ENCODE data around the gene ICAM4. TPM values are rescaled to one million over a fixed set of nuclear protein-coding genes. Genes with fewer than 3 reads are reported as not detected.

Gene ICAM4
- total and polyA plus RNA-seq, 2 of the 13 experiments (the other 11 are each of a cell fraction or from before 2014, with no cell fraction given): 2.9 to 4.0 TPM

- TF ChIP-seq NFE2L2 (IDR thresholded peaks at IDR 0.05; ENCODE audit: low read length) (no peak), TOPORS (CRISPR knock-in tag; IDR thresholded peaks at IDR 0.05) (0 out of 2 replicates have a peak, but pooled peaks have one; percentile 24), ZSCAN5A (CRISPR knock-in tag; IDR thresholded peaks at IDR 0.05; ENCODE audit: borderline replicate concordance) (no peak)
Observed at GRCh38 chr19:10288662-10289166, 2.0 kb downstream of the ICAM4 start (continued).

DNA sequence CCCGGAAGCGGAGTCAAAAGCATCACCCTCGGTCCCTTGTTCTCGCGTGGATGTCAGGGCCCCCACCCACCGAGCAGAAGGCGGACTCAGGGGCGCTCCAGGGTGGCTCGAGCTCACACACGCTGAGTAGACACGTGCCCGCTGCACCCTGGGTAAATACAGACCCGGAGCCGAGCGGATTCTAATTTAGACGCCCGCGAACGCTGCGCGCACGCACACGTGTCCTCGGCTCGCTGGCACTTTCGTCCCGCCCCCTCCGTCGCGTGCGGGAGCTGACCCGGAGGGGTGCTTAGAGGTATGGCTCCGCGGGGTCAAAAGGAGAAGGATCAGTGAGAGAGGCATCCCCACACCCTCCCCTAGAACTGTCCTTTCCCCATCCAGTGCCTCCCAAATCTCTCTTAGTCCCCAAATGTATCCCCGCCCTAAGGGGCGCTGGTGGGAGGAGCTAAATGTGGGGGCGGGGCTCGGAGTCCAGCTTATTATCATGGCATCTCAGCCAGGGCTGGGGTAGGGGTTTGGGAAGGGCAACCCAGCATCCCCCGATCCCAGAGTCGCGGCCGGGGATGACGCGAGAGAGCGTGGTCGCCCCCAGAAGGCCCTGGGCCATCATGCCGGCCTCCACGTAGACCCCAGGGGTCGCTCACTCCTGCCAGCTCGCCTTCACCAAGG, 2.5 kb downstream of the ICAM4 start:
- BruUV-seq (replicated peaks): no TSS peak
- H3K4me2 ChIP-seq (ENCODE audit: low read depth, low read length): peak overlapping the region; percentile 97
- FAIRE-seq: no peak
- H3K4me3 ChIP-seq (replicated peaks in 1 of 3; ENCODE audit: insufficient read depth in 1 of 3, low read depth in 2 of 3, low read length in 3 of 3): peak overlapping the region; percentile 24 to 79 (median 52); a peak in 4 of 6 replicates
- in situ Hi-C loops (cut with HindIII; ENCODE audit: extremely low pct_ligation_motif_present, low pct_unique_long_range_greater_than_20kb) (no loop called here), intact Hi-C loops (cut with micrococcal nuclease; ENCODE audit: unreplicated experiment) (no loop called here)
- peak overlapping the region; percentile 34; the same call in 1 of the 2 replicates for H3K9ac ChIP-seq (ENCODE audit: insufficient read depth, low read depth, low read length)
- 0% methylated on average over 6 of the region's 50 CpGs for WGBS (ENCODE audit: low lambda C conversion rate)
- peak; percentile 6 for ATAC-seq
- ChIA-PET CTCF (ENCODE audit: low intra/inter-chr PET ratio, low total read pairs) (no interaction called here), POLR2A (interaction anchor here (0.9 to 7.3 kb wide), 11 partner anchors 10 to 183 kb away, joined by 3 to 149 read pairs (median 5); partner anchors contain the start of genes ICAM1, PPAN, RAVER1 and TYK2)
- H3K36me3 ChIP-seq (replicated peaks in 1 of 2; ENCODE audit: control insufficient read depth in 1 of 2, insufficient read depth in 2 of 2, low read length in 2 of 2): peaks cover 8 to 12% of the 10 kb centered on the region in 2 experiments
- H4K20me1 ChIP-seq (ENCODE audit: insufficient read depth, low read length): 0 out of 2 replicates have a peak, but pooled peaks cover 6% of the 10 kb centered on the region
- no peaks in the 10 kb centered on the region for H3K9me3 ChIP-seq (ENCODE audit: low read length)
- H3K27me3 ChIP-seq (ENCODE audit: control insufficient read depth in 1 of 2, insufficient read depth in 2 of 2, low read length in 2 of 2): peaks cover 0 to 20% of the 10 kb centered on the region in 2 experiments; a peak in 3 of 5 replicates
- no peaks in the 10 kb centered on the region for H3K79me2 ChIP-seq (ENCODE audit: insufficient read depth, low read length)
- peaks cover 70% of the 10 kb centered on the region for H3K4me1 ChIP-seq (ENCODE audit: insufficient read depth, low read length)
- H2AFZ ChIP-seq (ENCODE audit: low read length): no peak overlapping the region
- DNase-seq (ENCODE audit: low spot score): peak; percentile 53
- no peak overlapping the region for H3K27ac ChIP-seq (ENCODE audit: extremely low read length, insufficient read depth, low read length)
- TF ChIP-seq TBX2 (CRISPR knock-in tag; IDR thresholded peaks at IDR 0.05; ENCODE audit: borderline replicate concordance) (peak; percentile 62; the same call in 1 of the 2 replicates), HIVEP1 (CRISPR knock-in tag; IDR thresholded peaks at IDR 0.05) (peak; percentile 66), NR2F6 (IDR thresholded peaks at IDR 0.05) (no peak), NR2F6 (CRISPR knock-in tag; IDR thresholded peaks at IDR 0.05) (no peak), RBFOX2 (IDR thresholded peaks at IDR 0.05; ENCODE audit: low read depth, low read length) (peak; percentile 25; the same call in 1 of the 2 replicates), PRDM4 (CRISPR knock-in tag; IDR thresholded peaks at IDR 0.05; ENCODE audit: borderline replicate concordance) (no peak), ZNF879 (CRISPR knock-in tag; IDR thresholded peaks at IDR 0.05) (peak; percentile 65; the same call in 1 of the 2 replicates), ZNF225 (CRISPR knock-in tag; IDR thresholded peaks at IDR 0.05) (peak; percentile 54; the same call in 1 of the 2 replicates), NFRKB (IDR thresholded peaks at IDR 0.05) (no peak), FLYWCH1 (CRISPR knock-in tag; IDR thresholded peaks at IDR 0.05) (no peak), CBX5 (CRISPR knock-in tag; IDR thresholded peaks at IDR 0.05; ENCODE audit: borderline replicate concordance) (no peak)
- TF ChIP-seq, protein P1, sequence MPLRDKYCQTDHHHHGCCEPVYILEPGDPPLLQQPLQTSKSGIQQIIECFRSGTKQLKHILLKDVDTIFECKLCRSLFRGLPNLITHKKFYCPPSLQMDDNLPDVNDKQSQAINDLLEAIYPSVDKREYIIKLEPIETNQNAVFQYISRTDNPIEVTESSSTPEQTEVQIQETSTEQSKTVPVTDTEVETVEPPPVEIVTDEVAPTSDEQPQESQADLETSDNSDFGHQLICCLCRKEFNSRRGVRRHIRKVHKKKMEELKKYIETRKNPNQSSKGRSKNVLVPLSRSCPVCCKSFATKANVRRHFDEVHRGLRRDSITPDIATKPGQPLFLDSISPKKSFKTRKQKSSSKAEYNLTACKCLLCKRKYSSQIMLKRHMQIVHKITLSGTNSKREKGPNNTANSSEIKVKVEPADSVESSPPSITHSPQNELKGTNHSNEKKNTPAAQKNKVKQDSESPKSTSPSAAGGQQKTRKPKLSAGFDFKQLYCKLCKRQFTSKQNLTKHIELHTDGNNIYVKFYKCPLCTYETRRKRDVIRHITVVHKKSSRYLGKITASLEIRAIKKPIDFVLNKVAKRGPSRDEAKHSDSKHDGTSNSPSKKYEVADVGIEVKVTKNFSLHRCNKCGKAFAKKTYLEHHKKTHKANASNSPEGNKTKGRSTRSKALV (CRISPR knock-in tag; IDR thresholded peaks at IDR 0.05): 0 out of 2 replicates have a peak, but pooled peaks have one; percentile 57
